Upper lobe of left lung (tissue), 4 donors: ENCODE results near the gene FOXP2.

Experiments
- EP300 ChIP-seq, 4 donors: sonication (generic); formaldehyde crosslinking; IDR thresholded peaks; one replicate each; pipeline ENCODE4 v1.5.1; 2017; ENCODE audit warnings: antibody characterized with exemption in 4 of 4, control low read depth in 2 of 4
- TF ChIP-seq, protein P1 (sequence below), 6 experiments: fragments of 450-650 bp in 4 of 6; fragments of 200-600 bp in 2 of 6; sonication (generic) in 2 of 6; IDR thresholded peaks; one replicate each; pipeline ENCODE4 v1.5.1; 2016 to 2019; ENCODE audit warnings: antibody characterized with exemption in 6 of 6

DNA sequence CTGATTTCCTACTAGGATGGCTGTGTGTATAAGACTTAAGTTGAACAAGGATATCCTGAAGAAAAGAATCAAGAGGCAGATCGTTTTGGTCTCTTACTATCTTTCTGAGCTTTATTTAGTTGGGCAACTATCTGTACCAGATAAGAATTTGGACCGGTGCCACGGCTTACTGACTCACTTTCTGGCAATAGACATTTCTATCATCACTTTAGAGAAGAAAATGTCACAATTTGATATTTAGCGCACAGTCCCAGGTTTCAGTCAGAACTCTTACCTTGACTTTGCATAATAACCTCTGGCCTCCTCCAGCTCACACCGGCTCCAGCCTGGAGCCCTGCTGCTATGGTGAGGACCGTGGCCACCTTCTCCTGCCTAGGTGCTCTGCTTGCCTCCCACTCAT, 289.1 kb downstream of the FOXP2 start:
- TF ChIP-seq EP300 (IDR thresholded peaks at IDR 0.05) = no peak
- TF ChIP-seq, protein P1, sequence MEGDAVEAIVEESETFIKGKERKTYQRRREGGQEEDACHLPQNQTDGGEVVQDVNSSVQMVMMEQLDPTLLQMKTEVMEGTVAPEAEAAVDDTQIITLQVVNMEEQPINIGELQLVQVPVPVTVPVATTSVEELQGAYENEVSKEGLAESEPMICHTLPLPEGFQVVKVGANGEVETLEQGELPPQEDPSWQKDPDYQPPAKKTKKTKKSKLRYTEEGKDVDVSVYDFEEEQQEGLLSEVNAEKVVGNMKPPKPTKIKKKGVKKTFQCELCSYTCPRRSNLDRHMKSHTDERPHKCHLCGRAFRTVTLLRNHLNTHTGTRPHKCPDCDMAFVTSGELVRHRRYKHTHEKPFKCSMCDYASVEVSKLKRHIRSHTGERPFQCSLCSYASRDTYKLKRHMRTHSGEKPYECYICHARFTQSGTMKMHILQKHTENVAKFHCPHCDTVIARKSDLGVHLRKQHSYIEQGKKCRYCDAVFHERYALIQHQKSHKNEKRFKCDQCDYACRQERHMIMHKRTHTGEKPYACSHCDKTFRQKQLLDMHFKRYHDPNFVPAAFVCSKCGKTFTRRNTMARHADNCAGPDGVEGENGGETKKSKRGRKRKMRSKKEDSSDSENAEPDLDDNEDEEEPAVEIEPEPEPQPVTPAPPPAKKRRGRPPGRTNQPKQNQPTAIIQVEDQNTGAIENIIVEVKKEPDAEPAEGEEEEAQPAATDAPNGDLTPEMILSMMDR (IDR thresholded peaks at IDR 0.05) = no peak
